Lung (tissue), 12 donors: Measurements from ENCODE around the gene ARPP21. TPM values are rescaled to one million over a fixed set of nuclear protein-coding genes. Genes with fewer than 3 reads are reported as not detected.

ENCODE experiments used
- ATAC-seq: fragments of 200-7000 bp; cut with Tn5 transposase; one replicate; pipeline ENCODE4 v1.9.1; 2020; ENCODE audit warnings: moderate number of reproducible peaks; ENCODE audit not compliant: insufficient read depth, low FRiP score
- DNase-seq, 3 donors: peaks; one replicate each; pipeline ENCODE4 v3.0.0-alpha.2; 2013 to 2017
- H3K27ac ChIP-seq, 2 donors: one replicate each; pipeline ENCODE4 v1.5.1; 2013; ENCODE audit warnings: mild to moderate bottlenecking in 2 of 2, moderate library complexity in 2 of 2, control low read depth in 1 of 2, inconsistent platforms in 1 of 2, low read depth in 1 of 2, low read length in 1 of 2
- H3K27me3 ChIP-seq, 3 donors: one replicate each; pipeline ENCODE4 v1.5.1; 2013; ENCODE audit warnings: low read length in 2 of 3; ENCODE audit not compliant: control insufficient read depth in 3 of 3, insufficient read depth in 3 of 3
- H3K36me3 ChIP-seq, 4 donors: one replicate each; pipeline ENCODE4 v1.5.1; 2013; ENCODE audit warnings: low read length in 4 of 4, mild to moderate bottlenecking in 1 of 4, moderate library complexity in 1 of 4; ENCODE audit not compliant: control insufficient read depth in 4 of 4, insufficient read depth in 4 of 4
- H3K4me1 ChIP-seq, 5 donors: one replicate each; pipeline ENCODE4 v1.5.1; 2013; ENCODE audit warnings: low read length in 5 of 5, mild to moderate bottlenecking in 2 of 5, moderate library complexity in 1 of 5; ENCODE audit not compliant: control insufficient read depth in 5 of 5, insufficient read depth in 5 of 5
- H3K4me3 ChIP-seq: one replicate; pipeline ENCODE4 v1.5.1; 2013; ENCODE audit warnings: mild to moderate bottlenecking, control low read depth, moderate library complexity
- H3K9ac ChIP-seq, 2 donors: one replicate each; pipeline ENCODE4 v1.5.1; 2013; ENCODE audit warnings: low read length in 2 of 2, control low read depth in 1 of 2; ENCODE audit not compliant: insufficient read depth in 1 of 2
- H3K9me3 ChIP-seq, 4 donors: one replicate each; pipeline ENCODE4 v1.5.1; 2013; ENCODE audit warnings: low read length in 3 of 4, mild to moderate bottlenecking in 1 of 4, moderate library complexity in 1 of 4; ENCODE audit not compliant: control insufficient read depth in 4 of 4, insufficient read depth in 3 of 4
- CTCF ChIP-seq: IDR thresholded peaks from 2 replicates; pipeline ENCODE4 v1.5.1; 2012; ENCODE audit warnings: mild to moderate bottlenecking; ENCODE audit errors: control extremely low read depth, extremely low read depth
- WGBS, 2 donors: extraction: QIAGEN DNeasy Blood & Tissue Kit; methylation state at CpG; one replicate each; pipeline ENCODE4 v1.1.7; 2013; 5-methylcytosine and 5-hydroxymethylcytosine counted together
- polyA plus RNA-seq, 2 donors: library from polyadenylated mRNA; stranded (reverse); fragments of 200-250 nt; gene quantifications; one replicate each; pipeline ENCODE4 v1.2.1, GENCODE V29; 2013
- total RNA-seq, 2 donors: library from RNA; depleted of rRNA in 1 of 2; stranded (reverse); fragments of >200 nt in 1 of 2; gene quantifications; one replicate each; pipeline ENCODE4 v1.2.1, GENCODE V29; 2014 to 2021
- donor health status: control.
- donor health status: control.
- donor health status: Bipolar disorder and iron deficiency.
- donor health status: healthy.
- donor health status: DM: yes; HTN: yes; CAD: no.

ARPP21 gene
- total and polyA plus RNA-seq, 4 donors = 0.71 TPM; not detected in 3

GRCh38 chr3:35635926-35636683 is 3.2 kb upstream of the ARPP21 start:
- Histone ChIP-seq H3K9ac (no peak overlapping the region), H3K9me3 (peaks cover 0 to 8% (median 0%) of the 10 kb centered on the region in 4 donors), H3K27ac (no peak overlapping the region), H3K27me3 (peaks cover 2 to 35% (median 25%) of the 10 kb centered on the region in 3 donors), H3K36me3 (no peaks in the 10 kb centered on the region), H3K4me1 (peaks cover 0 to 14% (median 0%) of the 10 kb centered on the region in 5 donors), H3K4me3 (no peak overlapping the region)
- 90 to 95% methylated on average over 4 of the region's 4 CpGs for WGBS, 2 donors
- DNase-seq (no peak), ATAC-seq (no peak)
- no peak for TF ChIP-seq CTCF

- no peaks in the 10 kb centered on the region for H3K36me3 ChIP-seq
- no peak overlapping the region for H3K27ac ChIP-seq
- peaks cover 0 to 14% (median 0%) of the 10 kb centered on the region in 5 donors for H3K4me1 ChIP-seq
- peaks cover 0 to 8% (median 0%) of the 10 kb centered on the region in 4 donors for H3K9me3 ChIP-seq
- no peak overlapping the region for H3K4me3 ChIP-seq
- WGBS, 2 donors = 80 to 82% methylated on average over 15 of the region's 15 CpGs
- ATAC-seq (no peak), DNase-seq (no peak)
- no peak for TF ChIP-seq CTCF
- no peak overlapping the region for H3K9ac ChIP-seq
- peaks cover 2 to 57% (median 42%) of the 10 kb centered on the region in 3 donors for H3K27me3 ChIP-seq
Observed at GRCh38 chr3:35638251-35638979, 910 bp upstream of the ARPP21 start.

- WGBS, 2 donors = 13 to 17% methylated on average over 17 to 21 of the region's 21 CpGs
- Histone ChIP-seq H3K4me1 (peaks cover 0 to 14% (median 0%) of the 10 kb centered on the region in 5 donors), H3K27ac (no peak overlapping the region), H3K4me3 (no peak overlapping the region), H3K9ac (no peak overlapping the region), H3K36me3 (no peaks in the 10 kb centered on the region), H3K9me3 (peaks cover 0 to 8% (median 0%) of the 10 kb centered on the region in 4 donors), H3K27me3 (peaks cover 2 to 61% (median 45%) of the 10 kb centered on the region in 3 donors)
- ATAC-seq (no peak), DNase-seq (no peak)
- no peak for TF ChIP-seq CTCF
Observed at GRCh38 chr3:35638980-35639253, 408 bp upstream of the ARPP21 start.
